ENCODE measurements around the gene HOXB4.

DNA sequence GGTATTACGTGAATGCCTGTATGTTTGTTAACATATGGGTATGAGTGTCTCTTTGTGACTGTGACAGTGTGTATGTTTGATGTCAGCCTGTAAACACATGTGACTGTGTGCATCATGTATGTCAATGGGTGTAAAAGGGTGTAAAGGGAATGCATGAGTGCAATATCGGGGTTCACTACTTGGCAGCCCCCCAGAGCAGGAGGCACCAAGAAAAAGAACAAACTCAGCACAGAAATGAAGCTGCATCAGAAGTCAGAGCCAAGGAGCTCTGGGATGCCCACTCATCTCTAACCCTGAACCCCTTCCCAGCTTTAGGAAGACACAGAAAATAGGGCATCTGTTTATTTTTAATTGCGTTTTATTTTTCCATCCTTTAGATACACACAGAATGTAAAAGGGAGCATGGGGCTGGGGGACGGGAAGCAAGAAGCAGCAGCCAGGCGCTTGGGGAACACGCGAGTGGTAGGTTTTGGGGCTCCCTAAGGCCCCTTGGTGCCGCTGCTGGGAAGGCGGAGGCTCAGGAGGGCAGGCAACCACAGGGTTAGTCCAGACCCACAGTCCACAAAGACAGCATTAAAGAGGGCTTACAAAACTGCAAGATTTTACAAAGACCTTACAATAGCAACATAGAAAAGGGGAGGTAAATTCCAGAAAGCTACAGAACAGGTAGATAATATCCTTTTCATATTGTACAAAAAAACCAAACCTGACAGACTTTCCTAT lies 28.9 kb upstream of the HOXB4 start:
- TF ChIP-seq, protein P1, sequence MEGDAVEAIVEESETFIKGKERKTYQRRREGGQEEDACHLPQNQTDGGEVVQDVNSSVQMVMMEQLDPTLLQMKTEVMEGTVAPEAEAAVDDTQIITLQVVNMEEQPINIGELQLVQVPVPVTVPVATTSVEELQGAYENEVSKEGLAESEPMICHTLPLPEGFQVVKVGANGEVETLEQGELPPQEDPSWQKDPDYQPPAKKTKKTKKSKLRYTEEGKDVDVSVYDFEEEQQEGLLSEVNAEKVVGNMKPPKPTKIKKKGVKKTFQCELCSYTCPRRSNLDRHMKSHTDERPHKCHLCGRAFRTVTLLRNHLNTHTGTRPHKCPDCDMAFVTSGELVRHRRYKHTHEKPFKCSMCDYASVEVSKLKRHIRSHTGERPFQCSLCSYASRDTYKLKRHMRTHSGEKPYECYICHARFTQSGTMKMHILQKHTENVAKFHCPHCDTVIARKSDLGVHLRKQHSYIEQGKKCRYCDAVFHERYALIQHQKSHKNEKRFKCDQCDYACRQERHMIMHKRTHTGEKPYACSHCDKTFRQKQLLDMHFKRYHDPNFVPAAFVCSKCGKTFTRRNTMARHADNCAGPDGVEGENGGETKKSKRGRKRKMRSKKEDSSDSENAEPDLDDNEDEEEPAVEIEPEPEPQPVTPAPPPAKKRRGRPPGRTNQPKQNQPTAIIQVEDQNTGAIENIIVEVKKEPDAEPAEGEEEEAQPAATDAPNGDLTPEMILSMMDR (IDR thresholded peaks at IDR 0.05): no peak
- no peak for TF ChIP-seq POLR2AphosphoS5 (IDR thresholded peaks at IDR 0.05; ENCODE audit: low read depth, low read length)
- TF ChIP-seq, protein P2, sequence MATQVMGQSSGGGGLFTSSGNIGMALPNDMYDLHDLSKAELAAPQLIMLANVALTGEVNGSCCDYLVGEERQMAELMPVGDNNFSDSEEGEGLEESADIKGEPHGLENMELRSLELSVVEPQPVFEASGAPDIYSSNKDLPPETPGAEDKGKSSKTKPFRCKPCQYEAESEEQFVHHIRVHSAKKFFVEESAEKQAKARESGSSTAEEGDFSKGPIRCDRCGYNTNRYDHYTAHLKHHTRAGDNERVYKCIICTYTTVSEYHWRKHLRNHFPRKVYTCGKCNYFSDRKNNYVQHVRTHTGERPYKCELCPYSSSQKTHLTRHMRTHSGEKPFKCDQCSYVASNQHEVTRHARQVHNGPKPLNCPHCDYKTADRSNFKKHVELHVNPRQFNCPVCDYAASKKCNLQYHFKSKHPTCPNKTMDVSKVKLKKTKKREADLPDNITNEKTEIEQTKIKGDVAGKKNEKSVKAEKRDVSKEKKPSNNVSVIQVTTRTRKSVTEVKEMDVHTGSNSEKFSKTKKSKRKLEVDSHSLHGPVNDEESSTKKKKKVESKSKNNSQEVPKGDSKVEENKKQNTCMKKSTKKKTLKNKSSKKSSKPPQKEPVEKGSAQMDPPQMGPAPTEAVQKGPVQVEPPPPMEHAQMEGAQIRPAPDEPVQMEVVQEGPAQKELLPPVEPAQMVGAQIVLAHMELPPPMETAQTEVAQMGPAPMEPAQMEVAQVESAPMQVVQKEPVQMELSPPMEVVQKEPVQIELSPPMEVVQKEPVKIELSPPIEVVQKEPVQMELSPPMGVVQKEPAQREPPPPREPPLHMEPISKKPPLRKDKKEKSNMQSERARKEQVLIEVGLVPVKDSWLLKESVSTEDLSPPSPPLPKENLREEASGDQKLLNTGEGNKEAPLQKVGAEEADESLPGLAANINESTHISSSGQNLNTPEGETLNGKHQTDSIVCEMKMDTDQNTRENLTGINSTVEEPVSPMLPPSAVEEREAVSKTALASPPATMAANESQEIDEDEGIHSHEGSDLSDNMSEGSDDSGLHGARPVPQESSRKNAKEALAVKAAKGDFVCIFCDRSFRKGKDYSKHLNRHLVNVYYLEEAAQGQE (IDR thresholded peaks at IDR 0.05; ENCODE audit: insufficient read depth in 1 of 2, low read depth in 2 of 2, low read length in 1 of 2): no peak
- TF ChIP-seq SIN3A (IDR thresholded peaks at IDR 0.05; ENCODE audit: borderline replicate concordance, insufficient read depth, low read depth, low read length): no peak
- no peak for TF ChIP-seq TCF7L2 (IDR thresholded peaks at IDR 0.05; ENCODE audit: low read depth, low read length)

All from Panc1 (cell line).